Heart left ventricle (tissue), 13 donors: ENCODE results near the gene MAP3K10.

Experiments
- CTCF ChIP-seq, 12 donors: fragments of 200-600 bp; sonication (generic) in 4 of 12; IDR thresholded peaks; one replicate each; pipeline versions ENCODE4 v1.5.0 to v1.8.0; 2018 to 2022; ENCODE audit warnings: antibody characterized with exemption in 12 of 12, mild to moderate bottlenecking in 5 of 12
- POLR2A ChIP-seq, 2 donors: fragments of 450-650 bp; IDR thresholded peaks; one replicate each; pipeline ENCODE4 v1.6.1; 2017; ENCODE audit warnings: antibody characterized with exemption in 2 of 2, mild to moderate bottlenecking in 2 of 2, moderate library complexity in 2 of 2
- donor health status: ischemic (EF 13 %, LVEDD 7.1; RV severe dilation, severe dysfunction).
- donor health status: DM: no; HTN: yes; CAD: no.
- donor health status: DM: no; HTN: no; CAD: no.
- donor health status: ischemic (EF 25% LVEDD 6.9; RV normal size, moderate dysfunction).
- donor health status: ischemic (EF 25% LVEDD 5.7; RV mildly dilated, moderate dysfunction).
- donor health status: ischemic (EF 35%, LVEDD 5.7; RV mildly dilated, moderate dysfunction).
- donor health status: nonischemic (EF 11% LVEDD 7.7; RV severe dilation, severe dysfunction).
- donor health status: DM: yes; HTN: yes; CAD: no.
- donor health status: PGD.
- donor health status: ischemic (EF 29% LVEDD 5.4; RV normal size, mild dysfunction).
- donor health status: nonischemic (EF 23%, LVEDD 6.1; RV moderate dilation, normal function).

GRCh38 chr19:40261631-40262030 lies 70.4 kb downstream of the MAP3K10 start:
- no peak for TF ChIP-seq CTCF (IDR thresholded peaks at IDR 0.05)
- TF ChIP-seq POLR2A (IDR thresholded peaks at IDR 0.05): no peak
